NCI-H1417 treated with DMSO at 0.1 percent for 48 hours (cell line): Measurements from ENCODE around the gene ZC3H4.
"Not testable (repeated sequence)": the region's sequence is repeated elsewhere in the genome, so short reads cannot be mapped to it uniquely, and the experiment has no call there.

ENCODE experiments used
- DNase-seq: peaks from one replicate; lab custom pipeline; 2025; lab: John Stamatoyannopoulos, UW

Gene ZC3H4

GRCh38 chr19:47084879-47085439 is 28.6 kb downstream of the ZC3H4 start:
- DNase-seq: no peak

GRCh38 chr19:47082493-47082892 is 31.1 kb downstream of the ZC3H4 start:
- DNase-seq: no peak

GRCh38 chr19:47081095-47081494 is 32.5 kb downstream of the ZC3H4 start:
- DNase-seq: no peak

GRCh38 chr19:47078351-47078750 is 35.2 kb downstream of the ZC3H4 start:
- not testable (repeated sequence) for DNase-seq

GRCh38 chr19:47075941-47076340 is 37.6 kb downstream of the ZC3H4 start:
- no peak for DNase-seq

GRCh38 chr19:47075179-47075810 is 38.3 kb downstream of the ZC3H4 start:
- DNase-seq: no peak

- no peak for DNase-seq
These were observed 39.0 kb downstream of the ZC3H4 start for GRCh38 chr19:47074621-47075020.

- no peak for DNase-seq
These were observed 40.0 kb downstream of the ZC3H4 start for GRCh38 chr19:47073574-47073973.

GRCh38 chr19:47072323-47072722 is 41.3 kb downstream of the ZC3H4 start:
- DNase-seq: no peak

GRCh38 chr19:47071731-47072130 is 41.8 kb downstream of the ZC3H4 start:
- DNase-seq: no peak

GRCh38 chr19:47070756-47071155 is 42.8 kb downstream of the ZC3H4 start:
- DNase-seq: no peak

GRCh38 chr19:47069795-47070194 is 43.8 kb downstream of the ZC3H4 start:
- DNase-seq: no peak

GRCh38 chr19:47068876-47069406 is 44.6 kb downstream of the ZC3H4 start:
- DNase-seq: no peak

GRCh38 chr19:47068246-47068645 is 45.3 kb downstream of the ZC3H4 start:
- DNase-seq: no peak

- DNase-seq: no peak
These were observed 46.2 kb downstream of the ZC3H4 start for GRCh38 chr19:47067215-47067847.

- DNase-seq: no peak
These were observed 47.0 kb downstream of the ZC3H4 start for GRCh38 chr19:47066376-47067214.

- DNase-seq: no peak
These were observed 48.3 kb downstream of the ZC3H4 start for GRCh38 chr19:47065242-47065641.

- DNase-seq: no peak
These were observed 49.7 kb downstream of the ZC3H4 start for GRCh38 chr19:47063874-47064273.

- DNase-seq: no peak
These were observed 55.0 kb downstream of the ZC3H4 start for GRCh38 chr19:47058621-47059022.

- DNase-seq: no peak
These were observed 56.2 kb downstream of the ZC3H4 start for GRCh38 chr19:47057328-47057727.

GRCh38 chr19:47056411-47056810 is 57.2 kb downstream of the ZC3H4 start:
- no peak for DNase-seq

GRCh38 chr19:47050562-47050961 is 63.0 kb downstream of the ZC3H4 start:
- DNase-seq: not testable (repeated sequence)
